GM18508 (cell line): ENCODE measurements around the gene CCM2.

ENCODE experiments used
- ATAC-seq: cut with Tn5 transposase; IDR thresholded peaks from one replicate; pipeline ENCODE4 v1.9.1; 2021; ENCODE audit warnings: moderate number of reproducible peaks; ENCODE audit not compliant: insufficient read depth, unreplicated experiment

The CCM2 gene

GRCh38 chr7:45075871-45076796 is 76.1 kb downstream of the CCM2 start:
- no peak for ATAC-seq

GRCh38 chr7:45076946-45077345 is 76.9 kb downstream of the CCM2 start:
- no peak for ATAC-seq

- ATAC-seq: no peak
These were observed 77.6 kb downstream of the CCM2 start for GRCh38 chr7:45077579-45077978.

- ATAC-seq: no peak
These were observed 78.2 kb downstream of the CCM2 start for GRCh38 chr7:45078125-45078681.

- ATAC-seq: no peak
These were observed 80.4 kb downstream of the CCM2 start for GRCh38 chr7:45080265-45080957.

- ATAC-seq: no peak
These were observed 81.1 kb downstream of the CCM2 start for GRCh38 chr7:45080958-45081669.

GRCh38 chr7:45081670-45081974 is 81.6 kb downstream of the CCM2 start:
- ATAC-seq: no peak

- ATAC-seq: no peak
These were observed 82.2 kb downstream of the CCM2 start for GRCh38 chr7:45082031-45082830.

GRCh38 chr7:45082831-45083331 is 82.9 kb downstream of the CCM2 start:
- ATAC-seq: no peak

GRCh38 chr7:45084336-45084735 is 84.3 kb downstream of the CCM2 start:
- no peak for ATAC-seq

- no peak for ATAC-seq
These were observed 85.1 kb downstream of the CCM2 start for GRCh38 chr7:45084901-45085618.

- no peak for ATAC-seq
These were observed 85.7 kb downstream of the CCM2 start for GRCh38 chr7:45085619-45086200.

- no peak for ATAC-seq
These were observed 86.5 kb downstream of the CCM2 start for GRCh38 chr7:45086331-45087065.

- ATAC-seq: no peak
These were observed 87.5 kb downstream of the CCM2 start for GRCh38 chr7:45087301-45088145.

GRCh38 chr7:45088146-45088701 is 88.2 kb downstream of the CCM2 start:
- no peak for ATAC-seq

- ATAC-seq: no peak
These were observed 88.9 kb downstream of the CCM2 start, which contains the start of gene NACAD for GRCh38 chr7:45088821-45089340. NACAD (minus strand) TSS chr7:45088969; CDS start chr7:45088894, 75 bp downstream.
